Esophagus mucosa (tissue), 1 donor: ENCODE results near the gene VILL. TPM values are rescaled to one million over a fixed set of nuclear protein-coding genes. Genes with fewer than 3 reads are reported as not detected.
A peak's percentile ranks its signal among the peaks of the same experiment; 100 is the strongest.
"Not testable (repeated sequence)": the region's sequence is repeated elsewhere in the genome, so short reads cannot be mapped to it uniquely, and the experiment has no call there.

Source experiments
- ATAC-seq: fragments of 200-7000 bp; cut with Tn5 transposase; one replicate; pipeline ENCODE4 v1.9.1; 2020
- total RNA-seq: library from RNA; stranded (reverse); gene quantifications from one replicate; pipeline ENCODE4 v1.2.4, GENCODE V29; 2023
- donor health status: DM: yes; HTN: yes; CAD: no.

Gene VILL
- total RNA-seq, 1 donor from 2014 or later: 6.1 TPM

DNA sequence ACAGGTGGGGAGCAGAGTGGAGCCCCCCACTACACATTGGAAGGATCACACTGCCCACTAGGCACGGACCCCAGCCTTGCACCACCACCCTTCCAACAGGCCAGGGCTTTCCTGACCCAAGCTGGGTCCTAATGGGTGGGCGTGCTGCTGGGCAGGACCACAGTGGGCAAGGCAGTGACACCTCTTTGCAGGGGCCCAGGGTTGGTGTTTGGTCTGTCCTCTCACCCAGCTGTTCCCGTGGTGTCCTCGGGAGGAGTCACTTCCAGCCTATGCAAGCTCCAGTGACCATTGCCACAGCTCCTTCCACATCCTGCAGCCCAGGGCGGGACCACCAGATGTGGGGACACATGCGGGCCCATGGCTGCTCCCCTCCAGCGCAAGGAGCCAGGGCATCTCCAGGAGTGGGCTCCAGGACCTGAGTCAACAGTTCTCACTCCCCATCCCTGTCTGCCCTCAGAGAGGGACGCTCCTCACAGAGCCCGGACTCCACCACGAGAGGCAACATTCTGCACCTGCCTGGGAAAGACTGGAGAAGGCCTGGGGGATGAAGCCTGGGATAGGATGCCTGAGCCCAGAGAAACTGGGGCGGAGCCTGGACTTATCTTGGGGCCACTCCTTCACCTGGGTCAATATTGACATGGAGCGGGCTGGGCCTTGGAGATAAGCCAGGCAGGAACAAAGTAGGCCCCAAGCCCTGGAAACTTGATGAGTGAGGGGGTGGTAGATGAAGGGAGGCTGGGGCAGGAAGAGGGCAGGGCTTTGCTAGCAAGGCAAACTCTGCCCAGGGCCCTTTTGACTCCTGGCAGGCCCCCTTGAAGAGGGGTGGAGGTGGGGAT is 3.9 kb upstream of the VILL start:
- ATAC-seq: peak; percentile 79

GRCh38 chr3:37987315-37987697 is 3.3 kb upstream of the VILL start:
- ATAC-seq: no peak

- no peak for ATAC-seq
Observed at GRCh38 chr3:37987751-37988179, 2.8 kb upstream of the VILL start.

GRCh38 chr3:37988376-37988775 is 2.2 kb upstream of the VILL start:
- not testable (repeated sequence) for ATAC-seq

- no peak for ATAC-seq
Observed at GRCh38 chr3:37988931-37989525, 1.6 kb upstream of the VILL start.

- ATAC-seq: no peak
Observed at GRCh38 chr3:37989821-37990480, 635 bp upstream of the VILL start.

DNA sequence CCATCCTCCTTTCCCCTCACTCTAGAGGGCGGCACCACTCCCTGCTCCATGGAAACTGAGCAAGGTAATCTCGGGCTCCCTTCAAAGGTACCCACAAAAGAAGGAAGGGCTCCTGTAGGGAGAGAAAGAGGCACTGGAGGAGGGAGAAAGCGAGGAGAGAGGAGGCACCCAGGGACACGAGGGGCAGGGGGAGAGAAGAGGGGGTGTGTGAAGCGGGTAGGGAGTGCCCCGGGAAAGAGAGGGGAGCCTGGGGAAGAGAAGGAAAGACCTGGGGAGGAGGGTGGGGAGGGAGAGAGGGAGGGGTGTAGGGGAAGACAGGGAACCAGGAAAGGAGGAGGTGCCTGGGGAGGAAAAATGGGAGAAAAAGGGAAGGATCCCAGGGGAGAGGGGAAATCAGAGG is 523 bp downstream of the VILL start:
- ATAC-seq: no peak

- no peak for ATAC-seq
Observed at GRCh38 chr3:37991823-37992222, 1.2 kb downstream of the VILL start.

- ATAC-seq: peak; percentile 78
Observed at GRCh38 chr3:37992271-37993066, 1.9 kb downstream of the VILL start.

DNA sequence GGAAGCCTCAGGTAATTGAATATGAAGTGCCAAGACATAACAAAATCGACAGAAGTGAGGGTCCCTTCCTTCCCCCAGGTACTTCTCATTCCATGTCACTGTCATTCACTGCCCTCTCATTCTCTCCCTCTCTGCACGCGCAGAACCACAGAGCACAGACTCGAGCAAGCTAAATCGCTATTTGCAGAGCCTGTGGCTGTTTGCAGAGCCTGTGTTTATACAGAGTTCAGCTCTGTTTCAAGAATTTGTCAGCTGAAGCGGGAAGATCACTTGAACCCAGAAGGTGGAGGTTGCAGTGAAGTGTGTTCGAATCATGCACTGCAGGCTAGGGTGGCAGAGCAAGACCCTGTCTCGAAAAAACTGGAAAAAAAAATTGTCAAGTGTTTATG is 2.5 kb downstream of the VILL start:
- ATAC-seq: no peak

- no peak for ATAC-seq
Observed at GRCh38 chr3:37993460-37993819, 2.9 kb downstream of the VILL start.

- peak; percentile 16 for ATAC-seq
Observed at GRCh38 chr3:37993820-37994638, 3.4 kb downstream of the VILL start.

DNA sequence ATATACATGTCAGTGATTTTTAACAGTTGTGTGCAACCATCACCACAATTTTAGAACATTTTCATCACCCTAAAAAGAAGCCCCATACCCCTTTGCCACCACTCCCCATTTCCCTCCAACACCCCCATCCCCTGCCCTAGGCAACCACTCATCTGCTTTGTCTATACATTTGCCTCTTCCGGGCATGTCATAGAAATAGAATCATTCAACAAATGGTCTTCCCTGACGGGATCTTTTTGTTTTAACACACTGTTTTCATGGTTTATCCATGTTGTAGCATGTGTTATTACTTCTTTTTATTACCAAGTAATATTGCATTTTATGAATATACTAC is 4.0 kb downstream of the VILL start:
- no peak for ATAC-seq

DNA sequence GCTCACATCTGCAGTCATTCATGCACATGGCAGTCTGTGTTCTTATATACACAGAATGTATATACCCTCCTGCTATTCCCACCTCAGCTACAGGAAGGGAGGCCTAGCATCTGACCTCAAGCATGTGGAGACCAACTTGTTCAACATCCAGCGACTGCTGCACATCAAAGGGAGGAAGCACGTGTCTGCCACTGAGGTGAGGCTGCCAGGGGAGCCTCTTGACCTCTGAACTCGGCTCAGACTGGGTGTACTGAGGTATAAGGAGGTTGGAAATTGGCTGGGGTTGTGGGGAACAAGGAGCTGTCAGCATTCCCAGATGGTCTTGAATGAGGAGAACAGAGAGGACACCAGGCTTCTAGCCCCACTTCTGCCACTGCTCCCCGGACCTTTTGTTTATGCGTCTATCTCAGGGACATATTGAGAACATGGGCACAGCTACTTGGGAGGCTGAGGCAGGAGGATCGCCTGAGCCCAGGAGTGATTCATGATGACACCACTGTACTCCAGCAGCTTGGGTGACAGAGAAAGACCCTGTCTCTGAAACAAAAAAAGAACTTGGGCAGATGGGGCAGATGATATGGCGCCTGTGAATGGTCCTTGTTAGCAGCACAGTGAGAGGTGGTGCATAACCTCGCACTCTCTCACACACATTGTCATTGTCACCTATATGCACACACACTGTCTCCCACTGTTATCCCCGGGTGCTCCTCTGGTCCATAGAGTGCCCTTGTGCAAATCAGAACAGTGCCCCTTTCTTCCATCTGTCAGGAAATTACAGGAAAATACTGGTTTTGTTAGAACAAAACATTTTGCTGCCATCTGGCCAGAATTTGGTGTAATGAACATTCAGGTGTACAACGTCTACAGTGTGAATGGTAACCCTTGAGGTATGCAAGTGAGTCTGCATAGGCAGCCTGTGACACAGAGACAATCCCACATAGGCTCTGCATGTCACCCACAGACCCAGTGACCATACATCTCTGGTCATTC is 5.4 kb downstream of the VILL start:
- ATAC-seq: no peak

DNA sequence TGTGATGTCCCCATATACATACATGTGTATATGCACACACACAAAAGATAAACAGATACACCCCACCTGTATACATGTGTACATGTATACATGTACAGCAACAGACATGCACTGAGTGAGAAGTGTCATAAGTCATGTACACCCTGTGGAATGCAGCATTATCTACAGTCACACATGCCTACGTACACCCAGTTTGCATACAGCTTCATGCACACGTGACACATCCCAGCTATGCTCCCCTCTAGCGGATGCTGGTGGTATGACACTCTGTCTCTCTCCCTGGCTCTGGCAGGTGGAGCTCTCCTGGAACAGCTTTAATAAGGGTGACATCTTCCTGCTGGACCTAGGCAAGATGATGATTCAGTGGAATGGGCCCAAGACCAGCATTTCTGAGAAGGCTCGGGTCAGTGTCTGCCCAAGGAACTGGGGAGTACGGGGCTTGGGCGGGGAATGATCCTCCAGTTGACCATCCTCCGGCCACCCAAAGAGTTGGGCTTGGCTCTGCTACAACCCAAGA is 6.3 kb downstream of the VILL start:
- ATAC-seq: peak; percentile 77

GRCh38 chr3:37997342-37997741 is 6.8 kb downstream of the VILL start:
- ATAC-seq: no peak

DNA sequence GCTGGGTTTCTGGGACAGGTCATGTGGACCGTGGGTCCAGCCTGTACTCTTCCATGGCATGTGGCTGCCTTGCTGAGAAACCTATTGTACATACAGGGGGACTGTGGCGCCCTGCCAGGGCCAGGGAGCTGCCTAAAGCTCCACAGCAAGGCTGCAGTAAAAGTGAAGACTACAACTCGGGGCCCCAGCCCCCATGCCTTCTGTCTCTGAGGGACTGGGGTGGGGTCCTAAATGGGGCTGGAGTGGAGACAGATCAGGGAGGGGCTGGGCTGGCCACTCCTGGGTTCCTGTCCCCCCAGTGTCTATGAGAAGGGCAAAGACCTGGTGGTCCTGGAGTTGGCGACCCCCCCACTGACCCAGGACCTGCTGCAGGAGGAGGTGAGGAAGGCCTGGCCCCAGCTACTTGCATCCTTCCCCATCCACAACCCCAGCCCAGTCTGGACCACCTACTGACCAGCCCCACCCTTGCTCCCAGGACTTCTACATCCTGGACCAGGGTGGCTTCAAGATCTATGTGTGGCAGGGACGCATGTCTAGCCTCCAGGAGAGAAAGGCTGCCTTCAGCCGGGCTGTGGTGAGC is 7.3 kb downstream of the VILL start:
- no peak for ATAC-seq

DNA sequence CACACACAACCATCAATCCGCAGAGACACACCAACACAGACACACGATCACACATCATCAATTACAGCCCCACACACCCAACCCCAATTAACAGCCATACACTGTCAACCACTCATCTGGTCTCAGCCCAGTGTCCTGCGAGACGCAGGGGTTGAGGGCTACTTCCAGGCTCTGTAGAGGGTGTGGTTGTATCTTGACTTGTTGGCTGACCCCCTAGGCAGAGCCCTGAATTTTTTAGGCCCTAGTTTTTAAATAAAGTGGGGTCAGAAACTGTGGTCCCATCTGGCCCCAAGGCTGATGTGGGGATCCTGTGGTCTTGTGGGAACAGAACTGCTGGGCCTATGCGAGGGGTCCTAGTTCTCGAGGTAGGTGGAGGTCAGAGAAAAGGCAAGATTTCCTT is 9.2 kb downstream of the VILL start:
- ATAC-seq: no peak

DNA sequence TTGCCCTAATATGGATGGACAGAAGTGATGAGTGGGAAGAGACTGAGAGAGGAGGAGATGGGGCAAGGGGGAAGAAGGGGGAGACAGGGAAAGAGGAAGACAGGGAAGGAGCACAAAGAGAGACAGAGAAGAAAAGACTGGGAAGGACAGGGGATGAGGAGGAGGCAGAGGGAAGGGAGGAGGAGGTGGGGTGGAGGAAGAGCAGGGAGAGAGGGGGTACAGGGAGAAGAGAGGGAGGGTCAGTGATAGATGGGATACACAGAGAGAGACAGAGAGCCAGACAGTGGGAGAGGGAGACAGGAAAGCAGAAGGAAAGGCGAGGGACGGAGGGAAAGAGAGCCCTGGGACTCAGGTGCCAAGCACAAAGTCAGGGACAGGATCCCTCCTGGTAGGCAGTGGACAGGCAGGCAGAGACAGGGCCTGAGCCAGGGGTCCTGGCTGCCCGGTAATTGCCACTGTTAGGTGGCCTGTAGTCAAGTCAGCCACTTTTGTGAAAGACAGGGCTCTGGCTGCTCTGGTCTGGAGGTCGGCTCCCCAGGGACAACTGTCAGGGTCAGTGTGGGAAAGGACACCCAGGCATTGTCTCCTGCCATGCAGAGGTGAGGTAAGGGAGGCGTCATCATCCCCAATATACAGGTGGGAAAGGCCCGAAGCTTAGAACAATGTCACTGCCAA is 9.8 kb downstream of the VILL start:
- no peak for ATAC-seq

- ATAC-seq: no peak
Observed at GRCh38 chr3:38000965-38001455, 10.4 kb downstream of the VILL start.
